IMR-90 (cell line): ENCODE measurements around the gene NUP98. TPM values are rescaled to one million over a fixed set of nuclear protein-coding genes. Genes with fewer than 3 reads are reported as not detected.

Experiments used
- ATAC-seq: fragments of 200-7000 bp; cut with Tn5 transposase; 2 replicates; pipeline ENCODE4 v1.9.1; 2020; ENCODE audit warnings: low read depth, mild to moderate bottlenecking, moderate library complexity
- BruUV-seq: library from RNA; stranded (reverse); fragments of 400-500 nt; replicated peaks from 2 replicates; lab custom pipeline; 2021; lab: Mats Ljungman, UMichigan
- CTCF ChIA-PET: fragments of 300-600 bp; formaldehyde crosslinking; extraction: SDS; loops from one replicate; lab custom pipeline; 2021; ENCODE audit warnings: antibody characterized with exemption; lab: Yijun Ruan, JAX
- POLR2A ChIA-PET: fragments of 300-600 bp; sonication (Branson Sonifier 250); formaldehyde crosslinking; loops from one replicate; lab custom pipeline; 2022; ENCODE audit warnings: antibody characterized with exemption; ENCODE audit not compliant: unreplicated experiment; lab: Charles Lee
- DNase-seq: peaks from one replicate; pipeline ENCODE4 v3.0.0; 2013
- H2AFZ ChIP-seq: replicated peaks from 2 replicates; pipeline ENCODE3; 2013; ENCODE audit warnings: low read length, mild to moderate bottlenecking; ENCODE audit not compliant: poor library complexity
- H2AK5ac ChIP-seq: 2 replicates; pipeline ENCODE4 v1.6.1; 2013; ENCODE audit warnings: low read depth, low read length, inconsistent platforms
- H2AK9ac ChIP-seq: replicated peaks from 2 replicates; pipeline ENCODE3; 2013; ENCODE audit warnings: mild to moderate bottlenecking, low read depth, low read length, moderate library complexity; ENCODE audit not compliant: poor library complexity
- H2BK120ac ChIP-seq: 2 replicates; pipeline ENCODE4 v1.6.1; 2013; ENCODE audit warnings: low read depth, low read length, inconsistent platforms
- H2BK15ac ChIP-seq: 3 replicates; pipeline ENCODE4 v1.6.1; 2013; ENCODE audit warnings: low read depth, low read length, inconsistent platforms
- H2BK20ac ChIP-seq: 2 replicates; pipeline ENCODE4 v1.6.1; 2013; ENCODE audit warnings: low read depth, mild to moderate bottlenecking, inconsistent platforms, low read length, moderate library complexity
- H2BK5ac ChIP-seq: 2 replicates; pipeline ENCODE4 v1.6.1; 2013; ENCODE audit warnings: mild to moderate bottlenecking, low read depth, low read length, inconsistent platforms; ENCODE audit not compliant: poor library complexity, severe bottlenecking
- H3K14ac ChIP-seq: replicated peaks from 2 replicates; pipeline ENCODE4 v1.6.1; 2013; ENCODE audit warnings: low read depth, low read length, inconsistent platforms
- H3K18ac ChIP-seq: 2 replicates; pipeline ENCODE4 v1.6.1; 2013; ENCODE audit warnings: low read depth, low read length, control low read depth
- H3K23ac ChIP-seq: 2 replicates; pipeline ENCODE4 v1.6.1; 2013; ENCODE audit warnings: low read depth, low read length, inconsistent platforms
- H3K27ac ChIP-seq: 2 replicates; pipeline ENCODE4 v1.5.1; 2013; ENCODE audit warnings: mild to moderate bottlenecking, control low read depth, low read length; ENCODE audit not compliant: insufficient read depth
- H3K27me3 ChIP-seq: 2 replicates; pipeline ENCODE4 v1.6.1; 2013; ENCODE audit warnings: low read length; ENCODE audit not compliant: control insufficient read depth, insufficient read depth
- H3K36me3 ChIP-seq: 2 replicates; pipeline ENCODE4 v1.6.1; 2013; ENCODE audit warnings: low read length, mixed read lengths; ENCODE audit not compliant: control insufficient read depth, insufficient read depth
- H3K4ac ChIP-seq: 2 replicates; pipeline ENCODE4 v1.6.1; 2013; ENCODE audit warnings: low read depth, low read length, inconsistent platforms
- H3K4me1 ChIP-seq: 2 replicates; pipeline ENCODE4 v1.6.1; 2013; ENCODE audit warnings: low read length, mixed read lengths; ENCODE audit not compliant: control insufficient read depth, insufficient read depth
- H3K4me2 ChIP-seq: 2 replicates; pipeline ENCODE4 v1.6.1; 2013; ENCODE audit warnings: low read depth, mild to moderate bottlenecking, control low read depth, low read length, moderate library complexity
- H3K4me3 ChIP-seq: 2 replicates; pipeline ENCODE4 v1.5.1; 2013; ENCODE audit warnings: low read depth, mild to moderate bottlenecking, control low read depth, low read length, moderate library complexity; ENCODE audit not compliant: insufficient read depth
- H3K56ac ChIP-seq: 2 replicates; pipeline ENCODE4 v1.6.1; 2013; ENCODE audit warnings: low read length, inconsistent platforms; ENCODE audit not compliant: insufficient read depth; ENCODE audit errors: extremely low read depth
- H3K79me1 ChIP-seq, 2 experiments: 2 replicates each; pipeline ENCODE4 v1.6.1; 2013; ENCODE audit warnings: low read length in 2 of 2, inconsistent platforms in 1 of 2, low read depth in 1 of 2
- H3K9ac ChIP-seq: 2 replicates; pipeline ENCODE4 v1.6.1; 2013; ENCODE audit warnings: low read depth, low read length, control low read depth
- H3K9me1 ChIP-seq: 2 replicates; pipeline ENCODE4 v1.6.1; 2013; ENCODE audit warnings: low read length, inconsistent platforms; ENCODE audit not compliant: insufficient read depth
- H3K9me3 ChIP-seq: 2 replicates; pipeline ENCODE4 v1.6.1; 2013; ENCODE audit warnings: low read length; ENCODE audit not compliant: control insufficient read depth, insufficient read depth
- H4K20me1 ChIP-seq: 2 replicates; pipeline ENCODE4 v1.6.1; 2013; ENCODE audit warnings: low read length, inconsistent platforms; ENCODE audit not compliant: insufficient read depth
- H4K5ac ChIP-seq: 2 replicates; pipeline ENCODE4 v1.6.1; 2013; ENCODE audit warnings: mild to moderate bottlenecking, low read depth, low read length, control low read depth
- H4K8ac ChIP-seq, 2 experiments: 2 replicates each; pipeline ENCODE4 v1.6.1; 2013; ENCODE audit warnings: low read depth in 2 of 2, low read length in 2 of 2, control low read depth in 1 of 2, inconsistent platforms in 1 of 2
- H4K91ac ChIP-seq: 2 replicates; pipeline ENCODE4 v1.6.1; 2013; ENCODE audit warnings: low read depth, low read length, inconsistent platforms; ENCODE audit not compliant: insufficient read depth
- BHLHE40 ChIP-seq: fragments of 150-350 bp; IDR thresholded peaks from 2 replicates; pipeline ENCODE4 v1.6.1; 2016; ENCODE audit warnings: mild to moderate bottlenecking, low read depth, low read length
- CEBPB ChIP-seq: IDR thresholded peaks from 2 replicates; pipeline ENCODE4 v1.6.1; 2012; ENCODE audit warnings: low read depth, low read length, improper control_type of control experiment
- FOS ChIP-seq: fragments of 150-350 bp; IDR thresholded peaks from 2 replicates; pipeline ENCODE4 v1.6.1; 2016; ENCODE audit warnings: low read depth, low read length
- MXI1 ChIP-seq: IDR thresholded peaks from 2 replicates; pipeline ENCODE4 v1.6.1; 2012; ENCODE audit warnings: low read depth, mild to moderate bottlenecking, low read length, moderate library complexity, borderline replicate concordance
- NFE2L2 ChIP-seq: fragments of 150-350 bp; IDR thresholded peaks from 2 replicates; pipeline ENCODE4 v1.6.1; 2016; ENCODE audit warnings: low read depth, mild to moderate bottlenecking, low read length
- POLR2A ChIP-seq: IDR thresholded peaks from 2 replicates; pipeline ENCODE4 v1.6.1; 2012; ENCODE audit warnings: mild to moderate bottlenecking, low read depth, low read length
- RCOR1 ChIP-seq: IDR thresholded peaks from 2 replicates; pipeline ENCODE4 v1.6.1; 2012; ENCODE audit warnings: mild to moderate bottlenecking, low read length, improper control_type of control experiment; ENCODE audit not compliant: insufficient replicate concordance
- RFX5 ChIP-seq: IDR thresholded peaks from 2 replicates; pipeline ENCODE4 v1.8.0; 2012; ENCODE audit warnings: low read depth, mild to moderate bottlenecking, low read length, moderate library complexity
- SMC3 ChIP-seq: fragments of 150-350 bp; IDR thresholded peaks from 2 replicates; pipeline ENCODE4 v1.6.1; 2016; ENCODE audit warnings: low read depth, mild to moderate bottlenecking, antibody characterized with exemption, low read length, moderate library complexity
- WGBS, 2 experiments: methylation state at CpG; one replicate each; pipeline versions ENCODE4 v1.1.5 to v1.1.7; 2013; ENCODE audit warnings: missing lambda C conversion rate in 2 of 2; ENCODE audit not compliant: insufficient read length in 1 of 2; ENCODE audit errors: extremely low coverage in 2 of 2; 5-methylcytosine and 5-hydroxymethylcytosine counted together
- dilution Hi-C: fragments of 300-500 bp; cut with HindIII; formaldehyde crosslinking; loops from one replicate; pipeline ENCODE4 v1.14.3; 2018; ENCODE audit warnings: low sequenced_read_pairs; ENCODE audit not compliant: unreplicated experiment
- in situ Hi-C: fragments of 300-500 bp; cut with MboI; formaldehyde crosslinking; loops from 3 replicates; pipeline ENCODE4 v1.14.3; 2019; ENCODE audit warnings: low sequenced_read_pairs, inconsistent platforms, mixed read lengths
- intact Hi-C: fragments of 100-400 bp; cut with micrococcal nuclease; formaldehyde crosslinking; loops from 2 replicates; pipeline ENCODE4 v1.10.0; 2022
- polyA plus RNA-seq, 3 experiments: library from polyadenylated mRNA; depleted of rRNA; stranded (reverse); fragments of >200 nt; gene quantifications; 2 replicates each; pipeline ENCODE4 v1.2.3, GENCODE V29; 2012; ENCODE audit warnings: low replicate concordance in 1 of 3
- total RNA-seq: library from RNA; depleted of rRNA; stranded (reverse); fragments of >200 nt; gene quantifications from 2 replicates; pipeline ENCODE4 v1.2.3, GENCODE V29; 2012
- TF ChIP-seq, protein P1 (sequence below): fragments of 150-350 bp; IDR thresholded peaks from 2 replicates; pipeline ENCODE4 v1.6.1; 2016; ENCODE audit warnings: low read depth, mild to moderate bottlenecking, low read length, moderate library complexity, borderline replicate concordance
- TF ChIP-seq, protein P2 (sequence below): conservative IDR thresholded peaks from 2 replicates; pipeline ENCODE4 v1.5.1; 2012; ENCODE audit warnings: mild to moderate bottlenecking, low read depth, low read length, improper control_type of control experiment
- TF ChIP-seq, protein P3 (sequence below): fragments of 150-350 bp; IDR thresholded peaks from 2 replicates; pipeline ENCODE4 v1.6.1; 2017; ENCODE audit warnings: mild to moderate bottlenecking, antibody characterized with exemption, low read length, low read depth

Gene NUP98
- total and polyA plus RNA-seq, 2 of the 4 experiments (the other 2 are of a cell fraction): 103 to 138 TPM

DNA sequence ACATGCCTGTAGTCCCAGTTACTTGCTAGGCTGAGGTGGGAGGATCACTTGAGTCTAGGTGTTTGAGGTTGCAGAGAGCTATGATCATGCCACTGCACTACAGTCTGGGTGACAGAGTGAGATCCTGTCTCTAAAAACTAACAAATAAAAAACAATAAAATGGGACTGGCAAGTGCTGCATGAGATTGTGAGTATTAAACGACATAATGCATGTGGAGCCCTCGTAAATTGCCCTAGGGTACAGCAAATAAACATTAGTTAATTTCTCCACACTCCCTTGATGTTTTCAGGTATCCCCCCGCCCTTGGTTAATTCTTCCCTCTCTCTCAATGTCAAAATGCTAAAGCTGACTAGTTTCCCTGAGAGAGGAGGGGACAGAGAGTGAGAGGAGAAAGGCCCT lies 48.3 kb upstream of the NUP98 start (continued):
- TF ChIP-seq, protein P1, sequence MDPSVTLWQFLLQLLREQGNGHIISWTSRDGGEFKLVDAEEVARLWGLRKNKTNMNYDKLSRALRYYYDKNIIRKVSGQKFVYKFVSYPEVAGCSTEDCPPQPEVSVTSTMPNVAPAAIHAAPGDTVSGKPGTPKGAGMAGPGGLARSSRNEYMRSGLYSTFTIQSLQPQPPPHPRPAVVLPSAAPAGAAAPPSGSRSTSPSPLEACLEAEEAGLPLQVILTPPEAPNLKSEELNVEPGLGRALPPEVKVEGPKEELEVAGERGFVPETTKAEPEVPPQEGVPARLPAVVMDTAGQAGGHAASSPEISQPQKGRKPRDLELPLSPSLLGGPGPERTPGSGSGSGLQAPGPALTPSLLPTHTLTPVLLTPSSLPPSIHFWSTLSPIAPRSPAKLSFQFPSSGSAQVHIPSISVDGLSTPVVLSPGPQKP: no peak
- no peak for TF ChIP-seq NFE2L2
- no peak for TF ChIP-seq POLR2A
- TF ChIP-seq CEBPB: no peak

DNA sequence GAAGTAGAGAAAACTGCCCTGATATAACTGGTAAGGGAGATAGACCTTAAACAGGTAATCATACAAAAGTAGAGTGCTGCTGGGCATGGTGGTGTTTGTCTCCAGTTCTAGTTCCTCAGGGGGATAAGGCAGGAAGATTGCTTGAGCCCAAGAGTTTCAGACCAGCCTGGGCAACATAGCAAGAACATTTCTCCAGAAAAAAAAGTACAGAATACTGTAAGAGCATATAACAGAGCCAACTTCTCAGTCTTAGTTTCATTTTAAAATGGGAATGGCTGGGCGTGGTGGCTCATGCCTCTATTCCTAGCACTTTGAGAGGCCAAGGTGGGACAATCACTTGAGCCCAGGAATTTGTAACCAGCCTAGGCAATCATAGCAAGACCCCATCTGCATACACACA lies 47.9 kb upstream of the NUP98 start:
- dilution Hi-C loops (no loop called here), in situ Hi-C loops (loop anchor here (5.0 kb wide), 1 partner anchor 227 kb away; no protein-coding TSS in a partner anchor), intact Hi-C loops (no loop called here)
- Histone ChIP-seq H3K23ac (no peak overlapping the region), H2AK9ac (no peak overlapping the region), H4K20me1 (0 out of 2 replicates have a peak, but pooled peaks cover 2% of the 10 kb centered on the region), H3K9me3 (no peaks in the 10 kb centered on the region), H2AK5ac (no peak overlapping the region), H3K79me1 (peaks cover 1 to 4% of the 10 kb centered on the region in 2 experiments; a peak in 3 of 4 replicates), H2BK15ac (no peak overlapping the region), H4K8ac (no peak overlapping the region), H4K91ac (no peak overlapping the region), H3K18ac (no peak overlapping the region), H2BK20ac (no peak overlapping the region), H3K4ac (no peak overlapping the region), H3K9me1 (no peaks in the 10 kb centered on the region), H3K4me3 (no peak overlapping the region), H3K4me1 (no peaks in the 10 kb centered on the region), H3K27me3 (no peaks in the 10 kb centered on the region; the same call in 1 of the 2 replicates), H3K36me3 (no peaks in the 10 kb centered on the region), H3K4me2 (no peak overlapping the region), H2BK5ac (no peak overlapping the region), H3K14ac (no peak overlapping the region), H4K5ac (no peak overlapping the region), H3K56ac (no peak overlapping the region), H3K9ac (no peak overlapping the region), H2BK120ac (no peak overlapping the region), H2AFZ (no peak overlapping the region), H3K27ac (no peak overlapping the region)
- BruUV-seq: no TSS peak
- WGBS, 2 experiments: no CpG with 5 or more reads among the region's 1 CpG
- no peak for ATAC-seq
- DNase-seq: no peak
- ChIA-PET CTCF (interaction anchor here (0.7 kb wide), 1 partner anchor 228 kb away, joined by 3 read pairs; no protein-coding TSS in a partner anchor), POLR2A (no interaction called here)
- TF ChIP-seq FOS: no peak
- no peak for TF ChIP-seq RFX5
- no peak for TF ChIP-seq SMC3
- TF ChIP-seq, protein P2, sequence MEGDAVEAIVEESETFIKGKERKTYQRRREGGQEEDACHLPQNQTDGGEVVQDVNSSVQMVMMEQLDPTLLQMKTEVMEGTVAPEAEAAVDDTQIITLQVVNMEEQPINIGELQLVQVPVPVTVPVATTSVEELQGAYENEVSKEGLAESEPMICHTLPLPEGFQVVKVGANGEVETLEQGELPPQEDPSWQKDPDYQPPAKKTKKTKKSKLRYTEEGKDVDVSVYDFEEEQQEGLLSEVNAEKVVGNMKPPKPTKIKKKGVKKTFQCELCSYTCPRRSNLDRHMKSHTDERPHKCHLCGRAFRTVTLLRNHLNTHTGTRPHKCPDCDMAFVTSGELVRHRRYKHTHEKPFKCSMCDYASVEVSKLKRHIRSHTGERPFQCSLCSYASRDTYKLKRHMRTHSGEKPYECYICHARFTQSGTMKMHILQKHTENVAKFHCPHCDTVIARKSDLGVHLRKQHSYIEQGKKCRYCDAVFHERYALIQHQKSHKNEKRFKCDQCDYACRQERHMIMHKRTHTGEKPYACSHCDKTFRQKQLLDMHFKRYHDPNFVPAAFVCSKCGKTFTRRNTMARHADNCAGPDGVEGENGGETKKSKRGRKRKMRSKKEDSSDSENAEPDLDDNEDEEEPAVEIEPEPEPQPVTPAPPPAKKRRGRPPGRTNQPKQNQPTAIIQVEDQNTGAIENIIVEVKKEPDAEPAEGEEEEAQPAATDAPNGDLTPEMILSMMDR: no peak
- no peak for TF ChIP-seq NFE2L2
- TF ChIP-seq, protein P3, sequence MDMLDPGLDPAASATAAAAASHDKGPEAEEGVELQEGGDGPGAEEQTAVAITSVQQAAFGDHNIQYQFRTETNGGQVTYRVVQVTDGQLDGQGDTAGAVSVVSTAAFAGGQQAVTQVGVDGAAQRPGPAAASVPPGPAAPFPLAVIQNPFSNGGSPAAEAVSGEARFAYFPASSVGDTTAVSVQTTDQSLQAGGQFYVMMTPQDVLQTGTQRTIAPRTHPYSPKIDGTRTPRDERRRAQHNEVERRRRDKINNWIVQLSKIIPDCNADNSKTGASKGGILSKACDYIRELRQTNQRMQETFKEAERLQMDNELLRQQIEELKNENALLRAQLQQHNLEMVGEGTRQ: no peak
- no peak for TF ChIP-seq RCOR1
- no peak for TF ChIP-seq BHLHE40
- TF ChIP-seq CEBPB: no peak
- TF ChIP-seq MXI1: no peak
